ENCODE results near the gene CTIF. TPM values are rescaled to one million over a fixed set of nuclear protein-coding genes. Genes with fewer than 3 reads are reported as not detected.

CTIF gene
- total RNA-seq, 4 donors from 2014 or later: 16.6 to 116 (median 34.5) TPM

- peaks cover 0 to 8% (median 2%) of the 10 kb centered on the region in 4 donors for H3K4me1 ChIP-seq
- TF ChIP-seq CTCF (IDR thresholded peaks at IDR 0.05): no peak
- no peak for TF ChIP-seq POLR2A (IDR thresholded peaks at IDR 0.05)
- no peaks in the 10 kb centered on the region for H3K9me3 ChIP-seq
- H3K27ac ChIP-seq: no peak overlapping the region
- no peak overlapping the region for H3K4me3 ChIP-seq
- no peaks in the 10 kb centered on the region for H3K36me3 ChIP-seq
- no peak for DNase-seq
- H3K27me3 ChIP-seq: no peaks in the 10 kb centered on the region
These were observed 11.4 kb downstream of the CTIF start for GRCh38 chr18:48550101-48550729.

GRCh38 chr18:48551100-48551499 is 12.3 kb downstream of the CTIF start:
- TF ChIP-seq CTCF (IDR thresholded peaks at IDR 0.05) (no peak), POLR2A (IDR thresholded peaks at IDR 0.05) (no peak)

GRCh38 chr18:48552130-48552529 is 13.3 kb downstream of the CTIF start:
- DNase-seq: no peak
- no peaks in the 10 kb centered on the region for H3K36me3 ChIP-seq
- H3K4me1 ChIP-seq: no peaks in the 10 kb centered on the region
- H3K27me3 ChIP-seq: no peaks in the 10 kb centered on the region
- TF ChIP-seq POLR2A (IDR thresholded peaks at IDR 0.05): no peak
- TF ChIP-seq CTCF (IDR thresholded peaks at IDR 0.05): no peak
- H3K9me3 ChIP-seq: no peaks in the 10 kb centered on the region
- H3K27ac ChIP-seq: no peak overlapping the region
- H3K4me3 ChIP-seq: no peak overlapping the region

More at GRCh38 chr18:48551100-48551499, 12.3 kb downstream of the CTIF start:
- H3K4me1 ChIP-seq: no peaks in the 10 kb centered on the region
- H3K27me3 ChIP-seq: no peaks in the 10 kb centered on the region
- H3K27ac ChIP-seq: no peak overlapping the region
- H3K36me3 ChIP-seq: no peaks in the 10 kb centered on the region
- no peak overlapping the region for H3K4me3 ChIP-seq
- no peaks in the 10 kb centered on the region for H3K9me3 ChIP-seq
- no peak for DNase-seq

DNA sequence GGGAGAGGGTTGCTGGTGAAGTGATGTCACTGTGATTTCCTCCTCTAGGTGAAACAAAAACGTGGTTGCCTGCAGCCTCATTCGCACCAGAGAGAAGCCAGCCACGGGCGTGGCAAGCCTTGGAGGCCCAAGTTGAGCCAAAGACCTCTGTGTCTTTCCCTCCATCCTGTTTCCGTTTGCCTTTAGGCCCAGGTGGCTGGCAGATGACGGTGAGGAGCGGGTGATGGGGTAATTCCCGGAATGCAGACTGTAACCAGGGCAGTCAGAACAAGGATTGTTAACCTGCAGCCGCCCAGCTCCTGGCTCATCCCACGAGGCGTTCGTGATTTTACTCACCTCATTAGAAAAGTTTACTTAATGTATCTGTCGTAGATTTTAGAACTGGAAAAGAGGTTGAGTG is 14.4 kb downstream of the CTIF start:
- TF ChIP-seq CTCF (IDR thresholded peaks at IDR 0.05) (no peak), POLR2A (IDR thresholded peaks at IDR 0.05) (no peak)
- no peaks in the 10 kb centered on the region for H3K9me3 ChIP-seq
- H3K27ac ChIP-seq: no peak overlapping the region
- DNase-seq: no peak
- H3K4me1 ChIP-seq: no peaks in the 10 kb centered on the region
- no peaks in the 10 kb centered on the region for H3K36me3 ChIP-seq
- no peak overlapping the region for H3K4me3 ChIP-seq
- no peaks in the 10 kb centered on the region for H3K27me3 ChIP-seq

- Histone ChIP-seq H3K9me3 (no peaks in the 10 kb centered on the region), H3K27me3 (no peaks in the 10 kb centered on the region), H3K4me1 (no peaks in the 10 kb centered on the region), H3K27ac (no peak overlapping the region), H3K36me3 (no peaks in the 10 kb centered on the region), H3K4me3 (no peak overlapping the region)
- no peak for DNase-seq
- no peak for TF ChIP-seq CTCF (IDR thresholded peaks at IDR 0.05)
- no peak for TF ChIP-seq POLR2A (IDR thresholded peaks at IDR 0.05)
These were observed 16.0 kb downstream of the CTIF start for GRCh38 chr18:48554610-48555400.
